Trophoblast cell (in vitro differentiated cells and primary cell): ENCODE measurements around the gene DPYD.

Source experiments
- DNase-seq, 2 donors: peaks; one replicate each; pipeline ENCODE4 v3.0.0-alpha.2; 2016
- H2AFZ ChIP-seq: 2 replicates; pipeline ENCODE4 v1.6.1; 2013; ENCODE audit warnings: low read length, moderate library complexity, mild to moderate bottlenecking; ENCODE audit not compliant: insufficient read depth, poor library complexity
- H2AK5ac ChIP-seq: 2 replicates; pipeline ENCODE4 v1.6.1; 2013; ENCODE audit warnings: mild to moderate bottlenecking, low read length
- H2BK120ac ChIP-seq: 2 replicates; pipeline ENCODE4 v1.6.1; 2013; ENCODE audit warnings: low read length, mild to moderate bottlenecking, moderate library complexity; ENCODE audit not compliant: insufficient read depth, poor library complexity
- H2BK12ac ChIP-seq: 2 replicates; pipeline ENCODE4 v1.6.1; 2013; ENCODE audit warnings: mild to moderate bottlenecking, low read length, moderate library complexity
- H2BK5ac ChIP-seq: 2 replicates; pipeline ENCODE4 v1.6.1; 2013; ENCODE audit warnings: low read length, low read depth, moderate library complexity, mild to moderate bottlenecking; ENCODE audit not compliant: poor library complexity
- H3K14ac ChIP-seq: 2 replicates; pipeline ENCODE4 v1.6.1; 2013; ENCODE audit warnings: mild to moderate bottlenecking, low read length
- H3K18ac ChIP-seq: 2 replicates; pipeline ENCODE4 v1.6.1; 2013; ENCODE audit warnings: mild to moderate bottlenecking, low read length
- H3K23ac ChIP-seq: 2 replicates; pipeline ENCODE4 v1.6.1; 2013; ENCODE audit warnings: low read length
- H3K27ac ChIP-seq: 2 replicates; pipeline ENCODE4 v1.5.1; 2013; ENCODE audit warnings: low read depth, mild to moderate bottlenecking, inconsistent platforms, low read length, moderate library complexity
- H3K27me3 ChIP-seq: 2 replicates; pipeline ENCODE4 v1.6.1; 2013; ENCODE audit warnings: inconsistent platforms, mild to moderate bottlenecking, low read length, moderate library complexity; ENCODE audit not compliant: insufficient read depth
- H3K36me3 ChIP-seq, 2 experiments: 1 replicate in 1 of 2; 2 replicates in 1 of 2; pipeline ENCODE4 v1.6.1; 2013; ENCODE audit warnings: low read length in 2 of 2, mild to moderate bottlenecking in 2 of 2, moderate library complexity in 1 of 2; ENCODE audit not compliant: insufficient read depth in 2 of 2, control insufficient read depth in 1 of 2
- H3K4ac ChIP-seq: 2 replicates; pipeline ENCODE4 v1.6.1; 2013; ENCODE audit warnings: low read depth, mild to moderate bottlenecking, low read length, moderate library complexity
- H3K4me1 ChIP-seq, 2 experiments: 1 replicate in 1 of 2; 2 replicates in 1 of 2; pipeline ENCODE4 v1.6.1; 2013; ENCODE audit warnings: low read length in 2 of 2, mild to moderate bottlenecking in 2 of 2, moderate library complexity in 1 of 2; ENCODE audit not compliant: insufficient read depth in 2 of 2, control insufficient read depth in 1 of 2
- H3K4me2 ChIP-seq: 2 replicates; pipeline ENCODE4 v1.6.1; 2013; ENCODE audit warnings: inconsistent platforms, mild to moderate bottlenecking, low read length, moderate library complexity
- H3K4me3 ChIP-seq: 2 replicates; pipeline ENCODE4 v1.5.1; 2013; ENCODE audit warnings: mild to moderate bottlenecking, low read depth, low read length, inconsistent platforms
- H3K79me1 ChIP-seq: one replicate; pipeline ENCODE4 v1.6.1; 2013; ENCODE audit warnings: low read length
- H3K79me2 ChIP-seq: 2 replicates; pipeline ENCODE4 v1.6.1; 2013; ENCODE audit warnings: low read length, mild to moderate bottlenecking; ENCODE audit not compliant: control insufficient read depth, insufficient read depth, poor library complexity
- H3K9ac ChIP-seq: 2 replicates; pipeline ENCODE4 v1.6.1; 2013; ENCODE audit warnings: mild to moderate bottlenecking, low read length
- H3K9me3 ChIP-seq: 2 replicates; pipeline ENCODE4 v1.6.1; 2013; ENCODE audit warnings: low read depth, mild to moderate bottlenecking, control low read depth, inconsistent platforms, low read length; ENCODE audit not compliant: insufficient read depth
- H4K12ac ChIP-seq: 2 replicates; pipeline ENCODE4 v1.6.1; 2013; ENCODE audit warnings: low read depth, mild to moderate bottlenecking, low read length, moderate library complexity
- H4K8ac ChIP-seq: 2 replicates; pipeline ENCODE4 v1.6.1; 2013; ENCODE audit warnings: low read depth, mild to moderate bottlenecking, low read length, moderate library complexity
- H4K91ac ChIP-seq: one replicate; pipeline ENCODE4 v1.6.1; 2013; ENCODE audit warnings: low read depth, mild to moderate bottlenecking, low read length, moderate library complexity
- WGBS: extraction: QIAGEN DNeasy Blood & Tissue Kit; methylation state at CpG from one replicate; pipeline ENCODE4 v1.1.7; 2013; ENCODE audit warnings: missing lambda C conversion rate; ENCODE audit not compliant: insufficient read length, insufficient coverage; ENCODE audit errors: extremely low coverage; 5-methylcytosine and 5-hydroxymethylcytosine counted together

Gene DPYD

DNA sequence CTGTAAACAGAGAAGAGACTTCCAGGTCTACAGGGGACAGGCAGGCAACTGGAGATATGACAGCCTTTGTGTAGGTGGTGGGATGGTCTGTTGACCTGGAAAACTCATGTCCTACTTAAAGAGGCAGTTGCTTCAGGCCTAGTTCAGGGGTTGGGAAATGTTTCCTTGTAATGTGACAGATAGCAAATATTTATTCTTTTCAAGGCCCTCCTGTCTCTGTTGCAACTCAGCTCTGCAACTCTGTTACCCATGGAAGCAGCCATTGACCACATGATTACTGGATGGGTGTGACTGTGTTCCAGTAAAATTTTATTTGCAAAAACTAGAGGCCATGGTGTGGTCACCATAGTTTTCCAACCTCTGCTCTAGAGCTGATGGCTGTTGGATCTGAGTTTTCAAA, 857.3 kb downstream of the DPYD start:
- H3K4ac ChIP-seq = no peak overlapping the region
- H3K27me3 ChIP-seq = no peaks in the 10 kb centered on the region
- no peaks in the 10 kb centered on the region for H3K9me3 ChIP-seq

DNA sequence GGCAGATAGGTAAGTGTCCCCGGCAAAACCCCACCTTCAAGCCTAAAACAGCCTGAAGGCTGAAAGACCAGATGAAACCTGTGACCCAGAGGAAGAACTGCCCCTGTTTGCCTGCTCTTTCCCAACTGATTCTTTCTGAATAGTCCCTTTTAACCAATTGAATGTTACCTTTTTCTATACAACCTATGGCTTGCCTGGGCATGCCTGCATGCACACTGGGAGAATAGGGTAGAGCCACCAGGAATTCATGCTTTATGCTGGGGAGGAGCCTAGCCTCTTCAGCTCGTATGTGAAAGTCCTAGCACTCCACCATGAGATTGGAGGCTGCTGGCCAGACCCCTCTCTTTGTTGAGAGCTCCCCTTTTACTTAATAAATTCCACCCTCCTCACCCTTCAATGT, 859.2 kb downstream of the DPYD start:
- Histone ChIP-seq H3K4me2 (no peak overlapping the region), H2BK12ac (peak overlapping the region; percentile 34), H4K8ac (peak overlapping the region; percentile 67), H3K79me2 (no peaks in the 10 kb centered on the region), H3K23ac (no peak overlapping the region), H4K12ac (no peak overlapping the region), H3K4me3 (no peak overlapping the region), H3K79me1 (no peaks in the 10 kb centered on the region), H3K27ac (peak overlapping the region; percentile 2), H3K36me3 (no peaks in the 10 kb centered on the region), H3K9ac (no peak overlapping the region), H2BK5ac (peak overlapping the region; percentile 59), H2AFZ (no peak overlapping the region), H3K18ac (no peak overlapping the region), H3K4ac (no peak overlapping the region), H3K27me3 (no peaks in the 10 kb centered on the region), H3K14ac (no peak overlapping the region), H2BK120ac (peak overlapping the region; percentile 62), H3K4me1 (peaks cover 0 to 2% of the 10 kb centered on the region in 2 experiments), H2AK5ac (no peak overlapping the region), H3K9me3 (peaks cover 4% of the 10 kb centered on the region), H4K91ac (peak overlapping the region; percentile 59)
- no peak for DNase-seq
- WGBS = no CpG with 5 or more reads among the region's 2 CpGs

More for the DNA sequence above, 857.3 kb downstream of the DPYD start:
- no peak overlapping the region for H3K4me3 ChIP-seq
- no peak overlapping the region for H3K27ac ChIP-seq
- H2AK5ac ChIP-seq = no peak overlapping the region
- H3K4me1 ChIP-seq = peaks cover 0 to 2% of the 10 kb centered on the region in 2 experiments
- no peak overlapping the region for H4K8ac ChIP-seq
- no peak for DNase-seq
- no peaks in the 10 kb centered on the region for H3K79me2 ChIP-seq
- H3K14ac ChIP-seq = no peak overlapping the region
- H3K9ac ChIP-seq = no peak overlapping the region
- no peak overlapping the region for H2AFZ ChIP-seq
- H3K18ac ChIP-seq = no peak overlapping the region
- no peak overlapping the region for H3K23ac ChIP-seq
- H2BK12ac ChIP-seq = no peak overlapping the region
- H2BK5ac ChIP-seq = no peak overlapping the region
- H3K79me1 ChIP-seq = no peaks in the 10 kb centered on the region
- no peak overlapping the region for H2BK120ac ChIP-seq
- no peak overlapping the region for H4K12ac ChIP-seq
- no peaks in the 10 kb centered on the region for H3K36me3 ChIP-seq
- no peak overlapping the region for H4K91ac ChIP-seq
- H3K4me2 ChIP-seq = no peak overlapping the region

DNA sequence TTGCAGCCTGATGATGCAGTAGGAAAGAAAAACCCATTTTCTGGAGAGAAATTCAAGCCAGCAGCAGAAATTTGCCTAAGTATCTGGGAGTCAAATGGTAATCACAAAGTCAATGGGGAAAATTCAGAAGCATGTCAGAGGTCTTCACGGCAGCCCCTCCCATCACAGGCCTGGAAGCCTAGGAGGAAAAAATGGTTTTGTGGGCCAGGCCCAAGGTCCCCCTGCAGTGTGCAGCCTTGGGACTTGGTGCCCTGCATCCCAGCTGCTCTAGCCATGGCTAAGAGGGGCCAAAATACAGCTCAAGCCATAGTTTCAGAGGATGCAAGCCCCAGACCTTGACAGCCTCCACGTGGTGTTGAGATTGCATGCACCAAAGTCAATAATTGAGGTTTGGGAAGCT, 864.4 kb downstream of the DPYD start:
- DNase-seq = no peak
- Histone ChIP-seq H2AFZ (no peak overlapping the region), H3K79me2 (no peaks in the 10 kb centered on the region), H3K36me3 (no peaks in the 10 kb centered on the region), H2BK5ac (no peak overlapping the region), H2BK12ac (no peak overlapping the region), H3K9me3 (peaks cover 7% of the 10 kb centered on the region), H4K91ac (no peak overlapping the region), H3K18ac (no peak overlapping the region), H2AK5ac (no peak overlapping the region), H3K4me1 (no peaks in the 10 kb centered on the region), H3K9ac (no peak overlapping the region), H2BK120ac (no peak overlapping the region), H4K8ac (no peak overlapping the region), H3K4me3 (no peak overlapping the region), H4K12ac (no peak overlapping the region), H3K14ac (no peak overlapping the region), H3K27ac (no peak overlapping the region), H3K4me2 (no peak overlapping the region), H3K79me1 (no peaks in the 10 kb centered on the region), H3K23ac (no peak overlapping the region), H3K27me3 (no peaks in the 10 kb centered on the region), H3K4ac (no peak overlapping the region)
- no CpG with 5 or more reads among the region's 2 CpGs for WGBS

- Histone ChIP-seq H3K9ac (no peak overlapping the region), H3K23ac (no peak overlapping the region), H3K79me2 (no peaks in the 10 kb centered on the region), H4K12ac (no peak overlapping the region), H2BK12ac (no peak overlapping the region), H4K91ac (no peak overlapping the region), H3K14ac (no peak overlapping the region), H2BK120ac (no peak overlapping the region), H3K36me3 (no peaks in the 10 kb centered on the region), H3K9me3 (peaks cover 7% of the 10 kb centered on the region), H2AK5ac (no peak overlapping the region), H3K27ac (no peak overlapping the region), H2AFZ (no peak overlapping the region), H3K4me1 (no peaks in the 10 kb centered on the region), H3K4me2 (no peak overlapping the region), H3K27me3 (no peaks in the 10 kb centered on the region), H3K4ac (no peak overlapping the region), H3K18ac (no peak overlapping the region), H2BK5ac (no peak overlapping the region), H3K79me1 (no peaks in the 10 kb centered on the region), H4K8ac (no peak overlapping the region), H3K4me3 (no peak overlapping the region)
- no peak for DNase-seq
- WGBS = no CpG with 5 or more reads among the region's 2 CpGs
These were observed 867.6 kb downstream of the DPYD start for GRCh38 chr1:97053268-97053667.
